GM18868 (cell line): Measurements from ENCODE around the gene DISC1.
A peak's percentile ranks its signal among the peaks of the same experiment; 100 is the strongest.
"Not testable (repeated sequence)": the region's sequence is repeated elsewhere in the genome, so short reads cannot be mapped to it uniquely, and the experiment has no call there.

Source experiments
- ATAC-seq: cut with Tn5 transposase; IDR thresholded peaks from one replicate; pipeline ENCODE4 v1.9.1; 2021; ENCODE audit warnings: mild to moderate bottlenecking, moderate library complexity; ENCODE audit not compliant: unreplicated experiment

Gene DISC1

GRCh38 chr1:231724041-231724440 lies 97.5 kb downstream of the DISC1 start:
- no peak for ATAC-seq

GRCh38 chr1:231724876-231725647 lies 98.5 kb downstream of the DISC1 start:
- ATAC-seq, result peak; percentile 50

DNA sequence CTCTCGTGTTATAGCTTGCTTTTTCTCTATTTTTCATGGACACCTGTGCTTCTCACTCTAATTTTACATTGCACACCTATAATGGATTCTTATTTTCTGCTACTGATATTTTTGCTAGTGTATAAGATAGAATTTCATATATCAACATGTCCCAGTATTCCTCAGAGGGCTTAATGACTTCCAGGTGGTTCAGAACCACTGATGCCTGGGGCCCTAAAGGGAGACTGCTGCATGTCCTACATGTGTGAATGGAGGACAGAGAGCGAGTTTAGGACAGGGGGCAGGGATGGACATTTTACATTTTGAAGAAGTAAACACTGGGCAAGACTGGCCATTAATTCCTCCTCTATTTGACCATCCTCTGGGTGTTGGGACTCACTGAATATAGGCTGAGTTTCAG lies 100.6 kb downstream of the DISC1 start:
- no peak for ATAC-seq

GRCh38 chr1:231728987-231729386 lies 102.4 kb downstream of the DISC1 start:
- not testable (repeated sequence) for ATAC-seq

- ATAC-seq, result no peak
Observed at GRCh38 chr1:231729544-231729943, 103.0 kb downstream of the DISC1 start.

DNA sequence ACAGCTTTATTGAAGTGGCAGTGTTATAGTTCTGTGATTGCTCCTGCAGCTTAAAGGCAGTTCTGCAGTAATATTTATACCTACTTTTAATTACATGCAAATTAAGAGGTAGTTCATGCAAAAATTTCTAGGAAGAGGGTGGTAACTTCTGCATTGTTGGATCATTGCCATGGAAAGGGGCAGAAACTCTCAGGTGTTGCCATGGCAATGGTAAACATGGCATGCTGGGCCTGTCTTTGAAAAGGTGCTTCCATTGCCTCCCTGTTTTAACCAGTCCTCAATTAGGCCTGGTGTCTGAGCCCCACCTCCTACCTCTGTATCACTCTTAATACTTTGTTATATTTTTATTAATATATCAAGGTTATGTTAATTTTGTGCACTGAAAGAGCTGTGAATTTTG lies 104.7 kb downstream of the DISC1 start:
- no peak for ATAC-seq

DNA sequence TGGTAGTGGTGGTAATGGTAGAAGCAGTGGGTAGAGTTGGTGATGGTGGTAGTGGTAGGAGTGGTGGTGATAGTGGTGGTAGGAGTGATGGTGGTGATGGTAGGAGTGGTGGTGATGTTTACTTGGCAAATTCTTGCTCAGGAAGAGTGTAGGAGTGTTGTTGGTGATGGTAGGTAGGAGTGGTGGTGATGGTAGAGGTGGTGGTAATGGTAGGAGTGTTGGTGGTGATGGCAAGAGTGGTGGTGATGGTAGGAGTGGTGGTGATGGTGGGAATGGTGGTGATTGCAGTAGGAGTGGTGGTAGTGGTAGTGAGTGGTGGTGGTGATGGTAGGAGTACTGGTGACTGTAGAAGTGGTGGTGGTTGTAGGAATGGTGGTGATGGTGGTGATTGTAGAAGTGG lies 106.5 kb downstream of the DISC1 start:
- no peak for ATAC-seq

DNA sequence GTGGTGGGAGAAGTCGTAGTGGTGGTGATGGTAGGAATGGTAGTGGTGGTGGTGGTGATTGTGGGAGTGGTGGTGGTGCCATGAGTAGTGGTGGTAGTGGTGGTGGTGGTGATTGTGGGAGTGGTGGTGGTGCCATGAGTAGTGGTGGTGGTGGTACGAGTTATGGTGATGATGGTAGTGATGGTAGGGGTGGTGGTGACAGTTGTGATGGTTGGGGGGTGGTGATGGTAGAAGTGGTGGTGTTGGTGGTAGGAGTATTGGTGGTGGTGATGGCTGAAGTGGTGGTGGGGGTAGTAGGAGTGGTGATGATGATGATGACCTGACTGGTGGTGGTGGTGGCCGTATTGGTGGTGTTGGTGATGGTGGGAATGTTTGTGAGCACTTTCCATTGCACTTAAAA lies 107.1 kb downstream of the DISC1 start:
- ATAC-seq, result no peak

DNA sequence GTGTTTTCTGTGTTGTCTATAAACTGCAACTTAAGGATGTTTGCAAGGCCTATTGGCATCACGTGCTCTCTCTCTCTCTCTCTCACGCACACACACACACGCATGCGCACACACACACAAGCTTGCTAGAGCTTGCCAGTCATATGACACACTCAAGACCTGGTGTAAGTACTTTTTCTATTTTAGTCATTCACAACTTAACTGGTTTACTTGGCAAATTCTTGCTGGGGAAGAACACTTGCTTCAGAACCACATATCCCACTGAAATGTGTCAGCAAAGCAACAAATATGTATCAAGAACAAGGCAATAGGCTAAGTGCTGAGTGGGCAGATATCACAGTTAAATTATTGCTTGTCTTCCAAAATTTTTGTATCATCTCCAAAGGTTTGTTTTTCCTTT lies 107.8 kb downstream of the DISC1 start:
- no peak for ATAC-seq

DNA sequence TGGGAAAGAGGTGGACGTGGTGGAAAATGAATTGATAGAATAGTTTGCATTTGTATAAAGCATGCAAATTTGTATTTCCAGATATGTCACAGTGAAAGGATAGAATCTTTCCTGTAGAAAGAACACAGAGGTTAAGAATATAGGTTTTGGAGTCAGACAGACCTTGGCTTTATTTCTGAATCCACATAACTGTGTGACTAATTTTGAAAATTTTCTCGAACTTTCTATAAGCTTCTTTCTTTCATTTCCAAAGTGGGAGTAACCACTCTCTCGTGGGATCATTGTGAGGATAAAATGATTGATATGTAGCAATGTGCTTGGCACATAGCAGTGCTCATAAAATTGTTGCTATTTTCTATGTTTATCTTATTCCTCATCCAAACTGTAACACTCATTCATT lies 108.8 kb downstream of the DISC1 start:
- no peak for ATAC-seq

GRCh38 chr1:231735941-231736340 lies 109.4 kb downstream of the DISC1 start:
- ATAC-seq, result no peak

DNA sequence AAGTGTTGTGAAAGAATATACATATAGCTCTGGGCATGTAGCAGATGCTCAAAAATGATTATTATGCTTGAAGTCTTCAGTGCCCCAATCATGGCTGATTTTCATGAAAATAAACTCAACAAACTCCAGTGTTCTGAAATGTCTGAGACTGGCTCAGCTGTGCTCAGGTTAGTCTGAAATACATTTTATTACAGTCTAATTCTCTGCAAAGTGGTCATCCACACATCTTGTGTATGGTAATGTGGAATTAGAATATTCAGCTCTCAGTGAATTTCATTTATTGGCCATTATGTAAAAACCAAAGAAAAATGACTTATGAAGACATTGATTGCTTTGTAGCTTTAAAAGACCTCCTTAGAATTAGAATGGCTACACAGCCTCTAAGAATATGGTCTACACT lies 109.9 kb downstream of the DISC1 start:
- ATAC-seq, result no peak

DNA sequence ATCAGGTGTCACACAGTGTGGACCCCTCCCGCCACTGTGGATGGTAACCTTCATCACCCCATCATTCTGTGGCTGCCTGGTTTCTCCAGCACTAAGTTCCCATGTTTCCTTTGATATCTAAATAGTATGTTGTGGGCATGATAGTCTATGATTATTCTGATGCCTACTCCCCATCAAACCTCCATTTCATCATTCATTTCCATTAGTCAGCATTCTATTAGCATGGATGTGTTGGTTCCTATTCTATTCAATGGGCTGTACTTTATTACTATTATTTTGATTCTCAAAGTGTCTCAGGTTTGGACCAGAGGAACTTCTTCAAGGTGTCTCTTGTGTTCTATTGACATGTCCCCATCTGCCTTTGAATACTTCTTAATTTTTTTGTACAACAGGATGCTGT lies 112.0 kb downstream of the DISC1 start:
- ATAC-seq, result no peak

GRCh38 chr1:231743966-231744365 lies 117.4 kb downstream of the DISC1 start:
- no peak for ATAC-seq

DNA sequence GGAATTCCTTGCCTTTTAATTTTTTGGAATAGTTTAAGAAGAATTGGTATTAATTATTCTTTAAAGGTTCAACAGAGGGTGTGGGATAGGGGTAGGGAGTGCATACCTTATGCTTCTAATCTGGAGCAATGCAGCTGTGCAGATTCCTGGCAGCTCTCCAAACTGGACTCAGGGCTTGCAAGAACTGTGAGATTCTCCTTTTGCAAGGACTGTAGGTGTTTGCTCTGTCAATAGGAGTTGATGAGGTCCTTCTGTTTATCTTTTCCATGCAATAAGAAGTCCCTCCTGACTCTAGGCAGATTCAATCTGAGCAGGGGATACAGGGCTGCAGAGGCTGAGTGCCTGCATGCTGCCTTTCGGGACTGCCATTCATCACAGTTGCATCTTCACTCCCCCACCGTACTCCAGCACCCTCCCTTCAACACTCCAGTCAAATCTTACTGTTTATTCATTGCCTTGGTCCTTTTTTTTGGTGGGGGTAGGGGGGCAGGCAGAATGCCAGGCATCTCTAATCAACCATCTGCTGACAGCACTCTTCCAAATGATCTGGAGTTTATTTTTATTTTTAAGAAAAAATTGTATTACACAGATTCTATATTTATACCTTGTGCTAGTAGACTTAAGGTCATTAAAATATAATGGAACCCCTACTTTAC lies 122.3 kb downstream of the DISC1 start:
- ATAC-seq, result no peak

DNA sequence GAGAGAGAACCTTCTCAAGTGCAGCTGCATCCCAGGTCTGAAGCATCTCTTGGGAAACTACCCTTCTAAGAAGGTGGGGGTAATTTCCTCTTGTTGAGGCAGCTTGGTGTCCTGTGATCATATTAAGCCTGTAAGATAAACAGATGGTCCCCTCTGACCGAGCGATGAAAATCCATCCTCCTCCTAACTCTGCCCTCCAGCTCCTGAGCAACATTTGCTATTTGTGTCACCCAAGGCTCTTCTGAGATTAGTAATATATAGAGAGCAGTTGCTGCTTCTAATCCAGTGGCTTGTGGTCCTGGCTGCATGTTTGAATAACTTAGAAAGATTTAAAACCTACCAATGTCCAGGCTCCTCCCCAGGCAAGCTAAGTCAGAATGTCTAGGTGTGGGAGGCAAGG lies 123.7 kb downstream of the DISC1 start:
- no peak for ATAC-seq

DNA sequence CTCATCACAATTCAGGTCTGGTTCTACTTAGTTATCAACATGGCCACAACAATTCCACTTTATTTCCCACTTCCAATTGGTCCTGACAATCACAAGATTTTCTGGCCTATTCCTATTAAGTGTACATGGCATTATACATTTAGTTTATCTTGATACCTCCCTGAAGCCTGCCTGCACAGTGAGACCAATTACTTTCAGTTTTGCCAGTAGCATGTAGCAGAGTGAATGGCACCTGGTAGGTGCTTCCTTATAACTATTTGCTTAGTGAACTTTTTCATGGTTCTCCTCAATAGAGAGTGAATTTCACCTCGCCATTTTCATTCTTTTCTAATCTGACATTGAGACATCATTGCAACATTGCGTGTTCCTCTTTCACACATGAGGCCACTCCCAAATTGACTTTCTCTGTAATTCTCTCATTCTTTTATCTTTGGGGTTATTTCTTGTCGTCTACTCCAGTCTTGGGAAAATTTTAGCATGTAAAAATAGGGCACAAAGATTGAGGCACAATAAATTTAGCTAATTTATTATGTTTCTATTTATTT lies 124.3 kb downstream of the DISC1 start:
- ATAC-seq, result no peak

- no peak for ATAC-seq
Observed at GRCh38 chr1:231751415-231751814, 124.8 kb downstream of the DISC1 start.

DNA sequence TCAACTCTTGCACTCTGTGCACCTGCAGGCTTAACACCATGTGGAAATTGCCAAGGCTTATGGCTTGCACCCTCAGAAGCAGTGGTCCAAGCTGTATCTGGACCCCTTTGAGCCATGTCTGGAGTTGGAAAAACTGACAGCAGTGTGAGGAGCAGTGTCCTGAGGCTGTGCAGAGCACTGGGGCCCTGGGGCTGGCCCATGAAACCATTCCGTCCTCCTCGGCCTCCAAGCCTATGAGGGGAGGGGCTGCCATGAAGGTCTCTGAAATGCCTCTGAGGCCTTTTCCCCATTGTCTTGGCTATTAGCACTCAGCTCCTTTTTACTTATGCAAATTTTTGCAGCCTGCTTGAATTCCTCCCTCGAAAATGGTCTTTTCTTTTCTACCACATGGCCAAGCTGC lies 126.7 kb downstream of the DISC1 start:
- ATAC-seq, result no peak

DNA sequence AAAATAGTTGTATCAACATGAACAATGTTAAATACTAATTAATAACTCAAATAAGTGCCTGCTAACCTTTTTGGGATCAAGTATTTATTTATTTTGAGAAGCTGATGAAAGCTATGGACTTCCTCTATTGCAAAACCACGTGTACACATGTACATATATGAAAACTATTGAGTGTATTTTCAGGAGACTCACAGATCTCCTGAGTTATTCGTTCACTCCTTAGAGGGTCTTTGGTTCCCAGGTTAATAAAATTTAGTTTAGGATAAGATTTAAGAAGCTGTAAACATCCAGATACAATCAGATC lies 130.5 kb downstream of the DISC1 start:
- ATAC-seq, result peak; percentile 66

GRCh38 chr1:231757759-231758158 lies 131.2 kb downstream of the DISC1 start:
- no peak for ATAC-seq

GRCh38 chr1:231761252-231761651 lies 134.7 kb downstream of the DISC1 start:
- no peak for ATAC-seq
